GM19397 (cell line): Measurements from ENCODE around the gene SH3RF3.
"Not testable (repeated sequence)": the region's sequence is repeated elsewhere in the genome, so short reads cannot be mapped to it uniquely, and the experiment has no call there.

Experiments
- ATAC-seq: cut with Tn5 transposase; IDR thresholded peaks from one replicate; pipeline ENCODE4 v1.9.1; 2021; ENCODE audit warnings: mild to moderate bottlenecking, moderate library complexity; ENCODE audit not compliant: unreplicated experiment

SH3RF3 gene

GRCh38 chr2:109155553-109156451 is 26.8 kb downstream of the SH3RF3 start:
- ATAC-seq, result no peak

- no peak for ATAC-seq
These were observed 28.6 kb downstream of the SH3RF3 start for GRCh38 chr2:109157563-109158105.

GRCh38 chr2:109158237-109158636 is 29.2 kb downstream of the SH3RF3 start:
- no peak for ATAC-seq

- ATAC-seq, result no peak
These were observed 30.1 kb downstream of the SH3RF3 start for GRCh38 chr2:109159096-109159495.

GRCh38 chr2:109160714-109161440 is 31.9 kb downstream of the SH3RF3 start:
- no peak for ATAC-seq

- not testable (repeated sequence) for ATAC-seq
These were observed 33.4 kb downstream of the SH3RF3 start for GRCh38 chr2:109162367-109162766.

GRCh38 chr2:109162999-109163398 is 34.0 kb downstream of the SH3RF3 start:
- no peak for ATAC-seq

- no peak for ATAC-seq
These were observed 35.3 kb downstream of the SH3RF3 start for GRCh38 chr2:109164311-109164710.

GRCh38 chr2:109164739-109165221 is 35.8 kb downstream of the SH3RF3 start:
- no peak for ATAC-seq

- no peak for ATAC-seq
These were observed 37.8 kb downstream of the SH3RF3 start for GRCh38 chr2:109166811-109167210.

GRCh38 chr2:109168086-109168485 is 39.1 kb downstream of the SH3RF3 start:
- no peak for ATAC-seq

- ATAC-seq, result no peak
These were observed 39.7 kb downstream of the SH3RF3 start for GRCh38 chr2:109168716-109169115.

- ATAC-seq, result no peak
These were observed 41.6 kb downstream of the SH3RF3 start for GRCh38 chr2:109170645-109171044.

GRCh38 chr2:109171444-109172334 is 42.7 kb downstream of the SH3RF3 start:
- no peak for ATAC-seq

- ATAC-seq, result no peak
These were observed 43.6 kb downstream of the SH3RF3 start for GRCh38 chr2:109172556-109173105.

- no peak for ATAC-seq
These were observed 44.5 kb downstream of the SH3RF3 start for GRCh38 chr2:109173311-109174171.

- ATAC-seq, result no peak
These were observed 45.2 kb downstream of the SH3RF3 start for GRCh38 chr2:109174214-109174613.

- no peak for ATAC-seq
These were observed 45.8 kb downstream of the SH3RF3 start for GRCh38 chr2:109174626-109175349.

GRCh38 chr2:109175350-109175678 is 46.3 kb downstream of the SH3RF3 start:
- ATAC-seq, result no peak
